Endothelial cell (in vitro differentiated cells): Measurements from ENCODE around the gene SSH2. TPM values are rescaled to one million over a fixed set of nuclear protein-coding genes. Genes with fewer than 3 reads are reported as not detected.

Source experiments
- DNase-seq: peaks from one replicate; pipeline ENCODE4 v3.0.0; 2021; ENCODE audit warnings: low spot score
- H3K27ac Mint-ChIP-seq: one replicate; pipeline ENCODE4 v1.8.0; 2021; ENCODE audit warnings: mixed read lengths, inconsistent platforms; ENCODE audit not compliant: unreplicated experiment
- H3K27me3 Mint-ChIP-seq: one replicate; pipeline ENCODE4 v1.8.0; 2021; ENCODE audit warnings: mild to moderate bottlenecking, moderate library complexity, mixed read lengths, inconsistent platforms; ENCODE audit not compliant: unreplicated experiment
- H3K36me3 Mint-ChIP-seq: one replicate; pipeline ENCODE4 v1.8.0; 2021; ENCODE audit warnings: mild to moderate bottlenecking, low read depth, mixed read lengths, inconsistent platforms; ENCODE audit not compliant: unreplicated experiment
- H3K4me1 Mint-ChIP-seq: one replicate; pipeline ENCODE4 v1.8.0; 2021; ENCODE audit warnings: mild to moderate bottlenecking, mixed read lengths, inconsistent platforms; ENCODE audit not compliant: unreplicated experiment
- H3K4me3 Mint-ChIP-seq: one replicate; pipeline ENCODE4 v1.8.0; 2021; ENCODE audit warnings: mild to moderate bottlenecking, mixed read lengths, inconsistent platforms; ENCODE audit not compliant: unreplicated experiment
- H3K9me3 Mint-ChIP-seq: one replicate; pipeline ENCODE4 v1.8.0; 2021; ENCODE audit warnings: mixed read lengths, inconsistent platforms; ENCODE audit not compliant: unreplicated experiment
- total RNA-seq: library from RNA; stranded (reverse); fragmentation: NEBNext Ultra II Directional; extraction: Animal tissue kit (Norgen Biotek cat#: 25700); gene quantifications from one replicate; pipeline ENCODE4 v1.2.1, GENCODE V29; 2021; ENCODE audit not compliant: unreplicated experiment
- TF ChIP-seq, protein P1 (sequence below): fragments of 200-600 bp; sonication (generic); IDR thresholded peaks from one replicate; pipeline ENCODE4 v1.5.0; 2021; ENCODE audit warnings: antibody characterized with exemption; ENCODE audit not compliant: unreplicated experiment

The SSH2 gene
- total RNA-seq, 1 donor from 2014 or later, result 81.2 TPM

- TF ChIP-seq, protein P1, sequence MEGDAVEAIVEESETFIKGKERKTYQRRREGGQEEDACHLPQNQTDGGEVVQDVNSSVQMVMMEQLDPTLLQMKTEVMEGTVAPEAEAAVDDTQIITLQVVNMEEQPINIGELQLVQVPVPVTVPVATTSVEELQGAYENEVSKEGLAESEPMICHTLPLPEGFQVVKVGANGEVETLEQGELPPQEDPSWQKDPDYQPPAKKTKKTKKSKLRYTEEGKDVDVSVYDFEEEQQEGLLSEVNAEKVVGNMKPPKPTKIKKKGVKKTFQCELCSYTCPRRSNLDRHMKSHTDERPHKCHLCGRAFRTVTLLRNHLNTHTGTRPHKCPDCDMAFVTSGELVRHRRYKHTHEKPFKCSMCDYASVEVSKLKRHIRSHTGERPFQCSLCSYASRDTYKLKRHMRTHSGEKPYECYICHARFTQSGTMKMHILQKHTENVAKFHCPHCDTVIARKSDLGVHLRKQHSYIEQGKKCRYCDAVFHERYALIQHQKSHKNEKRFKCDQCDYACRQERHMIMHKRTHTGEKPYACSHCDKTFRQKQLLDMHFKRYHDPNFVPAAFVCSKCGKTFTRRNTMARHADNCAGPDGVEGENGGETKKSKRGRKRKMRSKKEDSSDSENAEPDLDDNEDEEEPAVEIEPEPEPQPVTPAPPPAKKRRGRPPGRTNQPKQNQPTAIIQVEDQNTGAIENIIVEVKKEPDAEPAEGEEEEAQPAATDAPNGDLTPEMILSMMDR, result no peak
- peaks cover 14% of the 10 kb centered on the region for H3K4me1 Mint-ChIP-seq
- no peak overlapping the region for H3K27ac Mint-ChIP-seq
- DNase-seq, result no peak
- H3K9me3 Mint-ChIP-seq, result no peaks in the 10 kb centered on the region
- peaks cover 7% of the 10 kb centered on the region for H3K27me3 Mint-ChIP-seq
- peaks cover 6% of the 10 kb centered on the region for H3K36me3 Mint-ChIP-seq
- no peak overlapping the region for H3K4me3 Mint-ChIP-seq
Measured at GRCh38 chr17:29764217-29764616, 165.8 kb downstream of the SSH2 start.

GRCh38 chr17:29763273-29763672 is 166.8 kb downstream of the SSH2 start:
- no peak for DNase-seq
- Mint-ChIP-seq H3K4me1 (peaks cover 14% of the 10 kb centered on the region), H3K36me3 (peaks cover 6% of the 10 kb centered on the region), H3K4me3 (no peak overlapping the region), H3K27ac (no peak overlapping the region), H3K9me3 (no peaks in the 10 kb centered on the region), H3K27me3 (peaks cover 7% of the 10 kb centered on the region)
- TF ChIP-seq, protein P1, result no peak

DNA sequence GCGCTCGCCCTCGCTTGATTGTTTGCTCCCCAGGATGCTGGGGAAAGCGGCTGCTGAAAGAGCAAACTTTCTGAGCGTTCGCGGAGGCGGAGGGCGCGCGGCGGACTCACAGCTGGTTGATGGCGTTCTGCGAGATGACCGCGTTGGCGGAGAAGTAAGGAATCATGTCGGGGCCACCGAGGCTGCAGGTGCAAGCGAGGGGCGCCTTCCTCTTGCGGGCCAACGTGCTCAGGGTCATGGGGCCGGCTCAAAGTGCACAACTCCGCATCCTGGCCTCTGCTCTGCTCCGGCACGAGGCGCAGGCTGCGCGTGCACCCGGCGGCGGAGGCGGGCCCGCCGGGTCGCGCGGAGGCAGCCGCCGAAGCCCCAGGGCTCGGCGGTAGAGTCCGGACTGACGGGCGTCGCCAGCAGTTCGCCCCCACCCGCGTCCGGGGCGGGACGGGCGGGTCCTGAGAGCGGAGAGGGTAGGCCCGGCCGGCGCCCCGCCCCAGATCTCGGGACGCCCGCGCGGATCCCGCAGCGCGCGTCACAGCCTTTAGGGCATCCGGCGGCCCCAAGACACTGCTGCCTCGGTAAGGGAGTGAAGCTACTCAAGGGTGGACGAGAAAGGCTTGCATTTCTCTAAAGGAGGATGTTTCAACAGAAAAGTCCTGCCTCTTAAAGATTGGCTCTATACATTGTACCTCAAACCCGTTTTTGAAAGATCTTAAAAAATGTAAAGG is 168.8 kb downstream of the SSH2 start:
- H3K36me3 Mint-ChIP-seq, result peaks cover 6% of the 10 kb centered on the region
- H3K4me1 Mint-ChIP-seq, result peaks cover 14% of the 10 kb centered on the region
- DNase-seq, result peak; percentile 89
- peak overlapping the region; percentile 93 for H3K27ac Mint-ChIP-seq
- H3K4me3 Mint-ChIP-seq, result peak overlapping the region; percentile 99
- peaks cover 9% of the 10 kb centered on the region for H3K27me3 Mint-ChIP-seq
- TF ChIP-seq, protein P1, result no peak
- no peaks in the 10 kb centered on the region for H3K9me3 Mint-ChIP-seq

GRCh38 chr17:29760279-29761039 is 169.6 kb downstream of the SSH2 start:
- Mint-ChIP-seq H3K9me3 (no peaks in the 10 kb centered on the region), H3K4me3 (peak overlapping the region; percentile 99), H3K27ac (peak overlapping the region; percentile 93), H3K4me1 (peaks cover 14% of the 10 kb centered on the region), H3K27me3 (peaks cover 9% of the 10 kb centered on the region), H3K36me3 (peaks cover 6% of the 10 kb centered on the region)
- TF ChIP-seq, protein P1, result no peak
- no peak for DNase-seq

- TF ChIP-seq, protein P1, result no peak
- Mint-ChIP-seq H3K27me3 (peaks cover 9% of the 10 kb centered on the region), H3K4me3 (no peak overlapping the region), H3K27ac (no peak overlapping the region), H3K36me3 (peaks cover 6% of the 10 kb centered on the region), H3K9me3 (no peaks in the 10 kb centered on the region), H3K4me1 (peaks cover 14% of the 10 kb centered on the region)
- no peak for DNase-seq
Measured at GRCh38 chr17:29758255-29758654, 171.8 kb downstream of the SSH2 start.
